Type B pancreatic cell (in vitro differentiated cells): Measurements from ENCODE around the gene AFDN. TPM values are rescaled to one million over a fixed set of nuclear protein-coding genes. Genes with fewer than 3 reads are reported as not detected.

Experiments used
- DNase-seq: peaks from one replicate; pipeline ENCODE4 v3.0.0; 2021; ENCODE audit warnings: mixed read lengths; ENCODE audit not compliant: unreplicated experiment; ENCODE audit errors: extremely low spot score
- H3K27ac Mint-ChIP-seq: 2 replicates; pipeline ENCODE4 v1.8.0; 2021; ENCODE audit warnings: mild to moderate bottlenecking, mixed read lengths
- H3K27me3 Mint-ChIP-seq: 2 replicates; pipeline ENCODE4 v1.8.0; 2021; ENCODE audit warnings: mixed read lengths
- H3K36me3 Mint-ChIP-seq: 2 replicates; pipeline ENCODE4 v1.8.0; 2021; ENCODE audit warnings: mixed read lengths
- H3K4me1 Mint-ChIP-seq: one replicate; pipeline ENCODE4 v1.8.0; 2021; ENCODE audit warnings: mixed read lengths; ENCODE audit not compliant: unreplicated experiment
- H3K4me3 Mint-ChIP-seq: 2 replicates; pipeline ENCODE4 v1.8.0; 2021; ENCODE audit warnings: mild to moderate bottlenecking, mixed read lengths
- H3K9me3 Mint-ChIP-seq: 2 replicates; pipeline ENCODE4 v1.8.0; 2021; ENCODE audit warnings: mixed read lengths
- total RNA-seq: library from RNA; stranded (reverse); gene quantifications from 2 replicates; pipeline ENCODE4 v1.2.1, GENCODE V29; 2021; ENCODE audit warnings: low replicate concordance
- TF ChIP-seq, protein P1 (sequence below): fragments of 200-600 bp; sonication (generic); conservative IDR thresholded peaks from 2 replicates; pipeline ENCODE4 v1.5.0; 2021; ENCODE audit warnings: antibody characterized with exemption, mild to moderate bottlenecking

AFDN gene
- total RNA-seq, 1 donor from 2014 or later: 154 TPM

DNA sequence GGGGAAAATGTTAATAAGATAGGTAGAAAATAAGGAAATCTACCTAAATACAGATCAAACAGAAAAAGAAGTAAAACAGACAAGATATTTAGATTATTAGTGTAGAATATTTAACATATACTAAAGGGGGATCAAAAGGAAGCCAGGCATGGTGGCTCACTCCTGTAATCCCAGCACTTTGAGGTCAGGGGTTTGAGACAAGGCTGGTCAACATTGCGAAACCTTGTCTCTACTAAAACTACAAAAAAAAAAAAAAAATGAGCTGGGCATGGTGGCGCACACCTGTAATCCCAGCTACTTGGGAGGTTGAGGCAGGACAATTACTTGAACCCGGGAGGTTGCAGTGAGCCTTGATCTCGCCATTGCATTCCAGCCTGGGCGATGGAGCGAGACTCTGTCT is 55.5 kb downstream of the AFDN start:
- no peaks in the 10 kb centered on the region for H3K9me3 Mint-ChIP-seq
- no peak overlapping the region for H3K4me3 Mint-ChIP-seq
- no peak for DNase-seq
- H3K27ac Mint-ChIP-seq: no peak overlapping the region
- peaks cover under 1% of the 10 kb centered on the region for H3K4me1 Mint-ChIP-seq
- TF ChIP-seq, protein P1, sequence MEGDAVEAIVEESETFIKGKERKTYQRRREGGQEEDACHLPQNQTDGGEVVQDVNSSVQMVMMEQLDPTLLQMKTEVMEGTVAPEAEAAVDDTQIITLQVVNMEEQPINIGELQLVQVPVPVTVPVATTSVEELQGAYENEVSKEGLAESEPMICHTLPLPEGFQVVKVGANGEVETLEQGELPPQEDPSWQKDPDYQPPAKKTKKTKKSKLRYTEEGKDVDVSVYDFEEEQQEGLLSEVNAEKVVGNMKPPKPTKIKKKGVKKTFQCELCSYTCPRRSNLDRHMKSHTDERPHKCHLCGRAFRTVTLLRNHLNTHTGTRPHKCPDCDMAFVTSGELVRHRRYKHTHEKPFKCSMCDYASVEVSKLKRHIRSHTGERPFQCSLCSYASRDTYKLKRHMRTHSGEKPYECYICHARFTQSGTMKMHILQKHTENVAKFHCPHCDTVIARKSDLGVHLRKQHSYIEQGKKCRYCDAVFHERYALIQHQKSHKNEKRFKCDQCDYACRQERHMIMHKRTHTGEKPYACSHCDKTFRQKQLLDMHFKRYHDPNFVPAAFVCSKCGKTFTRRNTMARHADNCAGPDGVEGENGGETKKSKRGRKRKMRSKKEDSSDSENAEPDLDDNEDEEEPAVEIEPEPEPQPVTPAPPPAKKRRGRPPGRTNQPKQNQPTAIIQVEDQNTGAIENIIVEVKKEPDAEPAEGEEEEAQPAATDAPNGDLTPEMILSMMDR: no peak
- peaks cover 52% of the 10 kb centered on the region for H3K36me3 Mint-ChIP-seq
- H3K27me3 Mint-ChIP-seq: no peaks in the 10 kb centered on the region

DNA sequence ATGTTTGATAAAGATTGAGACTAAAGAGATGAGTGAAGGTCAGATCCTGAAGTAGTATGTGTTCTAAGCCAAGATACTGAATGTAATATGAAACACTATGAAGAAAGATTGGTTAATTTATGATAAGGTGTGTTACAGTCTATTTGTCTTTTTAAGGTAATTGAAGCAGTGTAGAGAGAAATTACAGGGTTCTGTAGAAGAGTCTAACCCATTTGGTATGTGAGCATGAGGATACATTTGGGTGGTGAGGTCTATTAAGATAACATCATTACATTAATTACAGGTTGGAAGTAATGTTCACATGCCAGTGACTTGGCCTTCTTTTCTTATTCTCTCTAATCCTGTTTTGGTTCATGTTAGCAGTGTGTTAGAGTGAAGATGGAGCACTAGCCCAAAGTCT is 61.4 kb downstream of the AFDN start:
- no peaks in the 10 kb centered on the region for H3K27me3 Mint-ChIP-seq
- no peak overlapping the region for H3K27ac Mint-ChIP-seq
- H3K36me3 Mint-ChIP-seq: peaks cover 29% of the 10 kb centered on the region
- DNase-seq: no peak
- no peaks in the 10 kb centered on the region for H3K4me1 Mint-ChIP-seq
- no peaks in the 10 kb centered on the region for H3K9me3 Mint-ChIP-seq
- no peak overlapping the region for H3K4me3 Mint-ChIP-seq
- TF ChIP-seq, protein P1: no peak

DNA sequence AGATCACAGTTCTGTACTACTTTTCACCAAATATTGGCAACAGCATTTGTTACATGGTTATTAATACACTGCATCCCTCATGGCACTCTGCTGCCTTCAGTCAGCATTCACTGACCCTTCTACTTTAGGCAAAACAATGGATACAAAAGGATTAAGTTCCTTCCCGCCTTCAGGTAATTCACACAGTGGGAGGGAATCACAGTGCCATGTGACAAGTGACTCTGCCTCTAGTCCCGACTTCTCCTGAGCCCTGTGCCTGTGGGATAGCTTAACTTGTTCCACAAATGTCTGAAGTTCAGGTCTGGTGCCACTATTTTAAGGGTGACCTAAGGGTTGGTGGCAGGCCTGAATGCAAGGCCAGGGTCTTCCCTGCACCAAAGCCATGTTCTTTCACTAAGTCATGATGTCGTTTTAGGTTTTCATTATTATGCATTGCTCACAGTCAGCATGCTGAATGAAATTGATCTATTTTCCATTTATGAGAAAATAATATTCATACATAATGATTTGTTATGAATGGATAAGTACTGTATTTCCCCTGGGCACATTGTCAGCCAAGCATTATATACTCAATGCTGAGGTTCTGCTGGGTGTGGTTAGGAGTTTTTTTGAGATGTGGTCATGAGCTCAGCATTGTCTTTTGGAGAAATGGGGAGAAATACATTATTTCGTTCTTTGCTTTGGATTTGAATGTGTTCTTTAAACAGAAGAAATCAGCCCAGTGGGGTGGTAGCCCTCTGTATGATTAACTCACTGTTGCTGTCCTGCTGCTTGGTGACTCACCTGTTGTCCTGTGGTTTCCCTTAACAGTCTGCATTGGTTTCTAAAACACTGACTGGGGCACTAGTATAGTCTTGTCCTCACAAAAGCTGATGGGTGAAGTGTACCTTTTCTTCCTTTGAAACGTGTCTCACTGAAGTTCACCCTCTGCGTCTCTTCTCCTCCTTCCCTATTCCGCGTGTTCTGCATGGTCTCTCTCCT is 66.4 kb downstream of the AFDN start:
- TF ChIP-seq, protein P1: no peak
- H3K4me3 Mint-ChIP-seq: no peak overlapping the region

DNA sequence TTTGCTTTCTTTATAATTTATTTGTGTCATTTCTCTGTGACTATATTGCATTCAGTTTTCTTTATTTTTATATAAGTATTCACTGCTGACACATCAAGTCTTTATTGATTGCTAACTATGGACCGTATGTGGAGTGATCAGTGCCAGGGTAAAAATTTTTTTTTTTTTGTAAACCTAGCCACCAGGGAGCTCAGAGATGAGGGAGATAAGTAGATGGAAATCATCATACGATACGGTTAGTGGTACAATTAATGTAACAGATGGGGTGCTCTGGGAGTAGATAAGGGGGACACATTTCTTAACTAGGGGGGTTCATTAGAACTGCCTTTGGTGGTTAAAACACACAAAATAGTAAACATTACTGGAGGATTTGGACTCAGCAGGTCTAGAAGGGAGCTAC is 68.3 kb downstream of the AFDN start:
- Mint-ChIP-seq H3K9me3 (no peaks in the 10 kb centered on the region), H3K36me3 (no peaks in the 10 kb centered on the region), H3K4me1 (no peaks in the 10 kb centered on the region), H3K4me3 (no peak overlapping the region), H3K27ac (no peak overlapping the region), H3K27me3 (no peaks in the 10 kb centered on the region)
- DNase-seq: no peak
- TF ChIP-seq, protein P1: no peak

More for the DNA sequence above, 66.4 kb downstream of the AFDN start:
- Mint-ChIP-seq H3K27me3 (no peaks in the 10 kb centered on the region), H3K4me1 (no peaks in the 10 kb centered on the region), H3K36me3 (peaks cover 5% of the 10 kb centered on the region), H3K9me3 (no peaks in the 10 kb centered on the region), H3K27ac (no peak overlapping the region)
- DNase-seq: no peak

DNA sequence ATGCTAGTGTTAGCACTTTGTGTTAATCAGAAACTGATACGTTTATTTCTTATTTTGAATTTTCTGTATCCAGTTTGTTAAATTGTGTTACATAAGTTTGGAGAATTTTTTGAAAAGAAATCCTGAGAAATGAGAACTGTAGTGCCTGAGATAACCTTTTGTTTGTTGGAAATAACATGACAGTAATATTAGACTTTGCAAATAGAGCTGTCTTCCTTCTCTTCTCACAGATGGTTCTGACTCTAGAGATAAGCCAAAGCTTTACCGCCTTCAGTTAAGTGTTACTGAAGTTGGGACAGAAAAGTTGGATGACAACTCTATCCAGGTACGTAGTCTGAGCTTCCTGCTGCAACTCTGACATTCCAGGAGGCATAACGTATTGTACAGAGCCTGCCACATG is 69.9 kb downstream of the AFDN start:
- no peaks in the 10 kb centered on the region for H3K27me3 Mint-ChIP-seq
- H3K9me3 Mint-ChIP-seq: no peaks in the 10 kb centered on the region
- TF ChIP-seq, protein P1: no peak
- no peak for DNase-seq
- H3K27ac Mint-ChIP-seq: no peak overlapping the region
- H3K4me3 Mint-ChIP-seq: no peak overlapping the region
- H3K4me1 Mint-ChIP-seq: no peaks in the 10 kb centered on the region
- H3K36me3 Mint-ChIP-seq: no peaks in the 10 kb centered on the region
